Naive thymus-derived CD4-positive, alpha-beta T cell (primary cell): Measurements from ENCODE around the gene METAP2. TPM values are rescaled to one million over a fixed set of nuclear protein-coding genes. Genes with fewer than 3 reads are reported as not detected.

ENCODE experiments used
- ATAC-seq: fragments of 150-1000 bp; cut with Tn5 transposase; 2 replicates; pipeline ENCODE4 v1.10.0; 2021; ENCODE audit warnings: mild to moderate bottlenecking, moderate library complexity
- CTCF ChIA-PET: fragments of 350-600 bp; sonication (Branson Sonifier 250); formaldehyde crosslinking; loops from one replicate; lab custom pipeline; 2021; ENCODE audit warnings: antibody characterized with exemption; lab: Charles Lee
- POLR2A ChIA-PET: fragments of 350-600 bp; sonication (Branson Sonifier 250); formaldehyde crosslinking; loops from one replicate; lab custom pipeline; 2021; ENCODE audit warnings: antibody characterized with exemption, inconsistent platforms; lab: Charles Lee
- DNase-seq, 9 donors: peaks; one replicate each; pipeline versions ENCODE4 v3.0.0 to v3.0.0-alpha.2; 2020 to 2022; ENCODE audit warnings: mixed read lengths in 1 of 9
- H3K27ac ChIP-seq: one replicate; pipeline ENCODE4 v1.7.0; 2013; ENCODE audit warnings: mild to moderate bottlenecking, low read depth, low read length, moderate library complexity
- H3K27me3 ChIP-seq, 2 donors: one replicate each; pipeline ENCODE4 v1.7.0; 2013; ENCODE audit warnings: low read length in 2 of 2, mild to moderate bottlenecking in 2 of 2, moderate library complexity in 2 of 2; ENCODE audit not compliant: control insufficient read depth in 2 of 2, insufficient read depth in 2 of 2
- H3K36me3 ChIP-seq, 3 experiments: 1 replicate in 2 of 3; 2 replicates in 1 of 3; pipeline ENCODE4 v1.7.0; 2013; ENCODE audit warnings: low read length in 3 of 3, mild to moderate bottlenecking in 3 of 3, moderate library complexity in 1 of 3; ENCODE audit not compliant: insufficient read depth in 3 of 3, control insufficient read depth in 2 of 3
- H3K4me1 ChIP-seq, 2 donors: one replicate each; pipeline ENCODE4 v1.7.0; 2013; ENCODE audit warnings: low read length in 2 of 2, mild to moderate bottlenecking in 2 of 2, moderate library complexity in 1 of 2; ENCODE audit not compliant: control insufficient read depth in 2 of 2, insufficient read depth in 2 of 2
- H3K4me3 ChIP-seq: 2 replicates; pipeline ENCODE4 v1.7.0; 2013; ENCODE audit warnings: mild to moderate bottlenecking, low read length
- H3K9me3 ChIP-seq, 3 experiments: 1 replicate in 2 of 3; 2 replicates in 1 of 3; pipeline ENCODE4 v1.7.0; 2013; ENCODE audit warnings: low read length in 3 of 3; ENCODE audit not compliant: control insufficient read depth in 2 of 3
- H3K27ac Mint-ChIP-seq, 9 donors: one replicate each; pipeline ENCODE4 v1.8.0; 2020 to 2022; ENCODE audit warnings: mixed read lengths in 9 of 9, mild to moderate bottlenecking in 8 of 9, moderate library complexity in 5 of 9, inconsistent platforms in 2 of 9
- H3K27me3 Mint-ChIP-seq, 5 donors: one replicate each; pipeline ENCODE4 v1.8.0; 2021 to 2022; ENCODE audit warnings: mixed read lengths in 5 of 5, mild to moderate bottlenecking in 1 of 5
- H3K36me3 Mint-ChIP-seq, 5 donors: one replicate each; pipeline ENCODE4 v1.8.0; 2020 to 2022; ENCODE audit warnings: mixed read lengths in 5 of 5, mild to moderate bottlenecking in 3 of 5, inconsistent platforms in 1 of 5
- H3K4me1 Mint-ChIP-seq, 7 donors: one replicate each; pipeline ENCODE4 v1.8.0; 2020 to 2022; ENCODE audit warnings: mixed read lengths in 7 of 7, mild to moderate bottlenecking in 3 of 7, inconsistent platforms in 1 of 7
- H3K4me3 Mint-ChIP-seq, 10 donors: one replicate each; pipeline ENCODE4 v1.8.0; 2020 to 2022; ENCODE audit warnings: mild to moderate bottlenecking in 10 of 10, mixed read lengths in 10 of 10, moderate library complexity in 6 of 10, inconsistent platforms in 2 of 10
- H3K9me3 Mint-ChIP-seq, 11 donors: one replicate each; pipeline ENCODE4 v1.8.0; 2020 to 2022; ENCODE audit warnings: mixed read lengths in 11 of 11, mild to moderate bottlenecking in 4 of 11, inconsistent platforms in 1 of 11, moderate library complexity in 1 of 11
- intact Hi-C, 2 donors: fragments of 100-400 bp; cut with micrococcal nuclease; formaldehyde crosslinking; loops; one replicate each; pipeline ENCODE4 v1.15.1; 2023
- polyA plus RNA-seq, 2 donors: library from polyadenylated mRNA; unstranded; fragments of 300-500 nt; fragmentation: Illumina TruSeq; gene quantifications; one replicate each; pipeline ENCODE4 v1.2.3, GENCODE V29; 2021
- total RNA-seq, 6 experiments: library from RNA in 5 of 6; stranded (reverse) in 5 of 6; gene quantifications; 1 replicate in 5 of 6; 2 replicates in 1 of 6; pipeline ENCODE4 v1.2.3 and lab custom pipeline; 2021 to 2026

METAP2 gene
- total and polyA plus RNA-seq, 7 experiments from 2014 or later, result 37.8 to 79.9 (median 50.2) TPM

- intact Hi-C loops, result no loop called here
- no peak overlapping the region for H3K27ac ChIP-seq
- no peak overlapping the region for H3K4me3 Mint-ChIP-seq
- no peaks in the 10 kb centered on the region for H3K27me3 Mint-ChIP-seq
- no peak overlapping the region for H3K4me3 ChIP-seq
- H3K9me3 Mint-ChIP-seq, result peaks cover 0 to 3% (median 0%) of the 10 kb centered on the region in 11 donors
- ChIA-PET CTCF (no interaction called here), POLR2A (interaction anchor here (0.6 kb wide), 1 partner anchor 24 kb away, joined by 3 read pairs; no protein-coding TSS in a partner anchor)
- H3K9me3 ChIP-seq, result no peaks in the 10 kb centered on the region
- H3K27ac Mint-ChIP-seq, result peak overlapping the region in 1 of 9 donors; percentile 50
- DNase-seq, result no peak
- H3K36me3 Mint-ChIP-seq, result peaks cover 17 to 55% (median 49%) of the 10 kb centered on the region in 5 donors
- H3K4me1 Mint-ChIP-seq, result peaks cover 0 to 24% (median 16%) of the 10 kb centered on the region in 7 donors
- no peak for ATAC-seq
- peaks cover 9 to 48% (median 10%) of the 10 kb centered on the region in 3 experiments for H3K36me3 ChIP-seq
- H3K27me3 ChIP-seq, result no peaks in the 10 kb centered on the region
- no peaks in the 10 kb centered on the region for H3K4me1 ChIP-seq
Measured at GRCh38 chr12:95497031-95497430, 23.1 kb downstream of the METAP2 start.

DNA sequence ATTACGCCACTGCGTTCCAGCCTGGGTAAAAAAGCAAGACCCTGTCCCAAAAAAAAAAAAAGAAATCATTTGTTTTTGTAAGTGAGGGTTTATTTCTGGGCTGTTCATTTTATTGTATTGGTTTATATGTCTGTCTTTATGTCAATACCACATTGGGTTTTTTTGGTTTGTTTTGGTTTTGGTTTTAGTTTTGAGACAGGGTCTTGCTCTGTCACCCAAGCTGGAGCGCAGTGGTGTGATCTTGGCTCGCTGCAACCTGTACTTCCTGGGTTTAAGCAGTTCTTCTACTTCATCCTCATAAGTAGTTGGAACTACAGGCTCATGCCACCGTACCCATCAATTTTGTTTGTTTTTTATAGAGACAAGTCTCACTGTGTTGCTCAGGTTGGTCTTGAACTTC lies 25.0 kb downstream of the METAP2 start:
- CTCF ChIA-PET, result interaction anchor here (1.2 kb wide), 1 partner anchor 10 kb away, joined by 4 read pairs; no protein-coding TSS in a partner anchor
- Mint-ChIP-seq H3K27me3 (no peaks in the 10 kb centered on the region), H3K4me3 (no peak overlapping the region), H3K27ac (peak overlapping the region in 3 of 9 donors; percentile 17 to 53 (median 24)), H3K36me3 (peaks cover 17 to 71% (median 63%) of the 10 kb centered on the region in 5 donors), H3K4me1 (peaks cover 3 to 36% (median 25%) of the 10 kb centered on the region in 7 donors), H3K9me3 (peaks cover 0 to 3% (median 0%) of the 10 kb centered on the region in 11 donors)
- no peak for DNase-seq
- H3K27ac ChIP-seq, result no peak overlapping the region
- intact Hi-C loops, result no loop called here
- H3K4me1 ChIP-seq, result no peaks in the 10 kb centered on the region
- ATAC-seq, result no peak
- H3K9me3 ChIP-seq, result no peaks in the 10 kb centered on the region
- POLR2A ChIA-PET, result interaction anchor here (1.5 kb wide), 1 partner anchor 22 kb away, joined by 5 read pairs; no protein-coding TSS in a partner anchor
- no peak overlapping the region for H3K4me3 ChIP-seq
- H3K36me3 ChIP-seq, result peaks cover 10 to 53% (median 18%) of the 10 kb centered on the region in 3 experiments
- no peaks in the 10 kb centered on the region for H3K27me3 ChIP-seq

DNA sequence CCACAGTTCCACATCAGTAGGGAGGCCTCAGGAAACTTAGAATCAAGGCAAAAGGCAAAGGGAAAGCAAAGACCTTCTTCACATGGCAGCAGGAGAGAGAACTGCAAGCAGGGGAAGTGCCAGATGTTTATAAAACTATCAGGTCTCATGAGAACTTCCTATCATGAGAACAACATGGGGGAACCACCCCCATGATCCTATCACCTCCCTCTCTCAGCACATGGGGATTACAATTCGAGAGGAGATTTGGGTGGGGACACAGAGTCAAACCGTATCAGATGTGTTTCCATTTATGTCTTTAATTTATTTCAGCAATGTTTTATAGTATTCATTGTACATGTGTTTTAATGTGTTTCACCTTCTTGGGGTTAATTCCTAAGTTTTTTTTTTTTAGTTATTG lies 25.8 kb downstream of the METAP2 start:
- Mint-ChIP-seq H3K4me1 (peaks cover 3 to 36% (median 23%) of the 10 kb centered on the region in 7 donors), H3K36me3 (peaks cover 17 to 73% (median 64%) of the 10 kb centered on the region in 5 donors), H3K9me3 (peaks cover 0 to 3% (median 0%) of the 10 kb centered on the region in 11 donors), H3K27me3 (no peaks in the 10 kb centered on the region), H3K4me3 (no peak overlapping the region), H3K27ac (peak overlapping the region in 5 of 9 donors; percentile 17 to 89 (median 45))
- Histone ChIP-seq H3K27me3 (no peaks in the 10 kb centered on the region), H3K4me1 (no peaks in the 10 kb centered on the region), H3K4me3 (no peak overlapping the region), H3K36me3 (peaks cover 18 to 61% (median 25%) of the 10 kb centered on the region in 3 experiments), H3K9me3 (no peaks in the 10 kb centered on the region), H3K27ac (no peak overlapping the region)
- ChIA-PET CTCF (no interaction called here), POLR2A (no interaction called here)
- DNase-seq, result no peak
- ATAC-seq, result no peak
- intact Hi-C loops, result no loop called here

DNA sequence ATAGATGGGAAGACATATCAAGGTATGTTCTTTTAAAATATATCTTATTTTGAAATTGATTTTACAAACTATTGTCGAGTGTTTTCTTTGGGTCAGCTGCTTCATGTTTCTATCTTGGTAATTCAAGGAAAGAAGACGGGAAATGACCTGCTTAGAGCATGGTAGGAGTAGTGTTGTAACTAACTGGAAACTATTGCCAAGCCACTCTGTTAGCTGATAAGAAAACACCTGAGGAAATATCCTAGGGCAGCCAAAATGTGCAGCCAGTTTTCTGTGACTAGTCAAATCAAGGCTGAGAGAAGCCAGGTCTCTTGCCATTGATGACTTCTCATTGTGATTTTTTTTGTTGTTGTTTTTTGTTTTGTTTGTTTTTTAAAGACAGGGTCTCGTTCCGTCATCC lies 30.2 kb downstream of the METAP2 start:
- peak overlapping the region in 4 of 9 donors; percentile 24 to 68 (median 43) for H3K27ac Mint-ChIP-seq
- intact Hi-C loops, result no loop called here

DNA sequence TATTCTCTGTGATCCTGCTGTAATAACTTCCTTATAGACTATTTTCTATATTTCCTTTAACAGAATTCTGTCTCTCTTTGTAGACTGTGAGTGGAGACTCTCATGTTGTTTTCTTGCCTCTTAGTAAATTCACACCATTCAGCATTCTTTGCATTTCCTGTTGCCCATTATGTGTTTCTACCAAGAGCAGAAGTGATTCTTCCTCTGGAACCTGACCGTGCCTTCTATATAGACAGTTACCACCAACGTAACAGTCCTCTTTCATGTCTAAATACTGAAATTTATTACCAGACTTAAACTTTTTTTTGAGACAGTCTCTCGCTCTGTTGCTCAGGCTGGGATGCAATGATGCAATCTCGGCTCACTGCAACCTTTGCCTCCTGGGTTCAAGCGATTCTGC lies 31.1 kb downstream of the METAP2 start:
- Mint-ChIP-seq H3K27me3 (no peaks in the 10 kb centered on the region), H3K36me3 (peaks cover 6 to 59% (median 46%) of the 10 kb centered on the region in 5 donors), H3K4me3 (no peak overlapping the region), H3K27ac (peak overlapping the region in 4 of 9 donors; percentile 2 to 71 (median 52)), H3K9me3 (peaks cover 0 to 3% (median 0%) of the 10 kb centered on the region in 11 donors), H3K4me1 (peaks cover 7 to 34% (median 22%) of the 10 kb centered on the region in 7 donors)
- Histone ChIP-seq H3K27ac (no peak overlapping the region), H3K4me3 (no peak overlapping the region), H3K4me1 (no peaks in the 10 kb centered on the region), H3K27me3 (no peaks in the 10 kb centered on the region), H3K9me3 (no peaks in the 10 kb centered on the region), H3K36me3 (peaks cover 15 to 62% (median 40%) of the 10 kb centered on the region in 3 experiments)
- DNase-seq (no peak), ATAC-seq (no peak)
- intact Hi-C loops, result no loop called here
- ChIA-PET CTCF (no interaction called here), POLR2A (no interaction called here)

More for the DNA sequence above, 30.2 kb downstream of the METAP2 start:
- H3K36me3 ChIP-seq, result peaks cover 15 to 67% (median 41%) of the 10 kb centered on the region in 3 experiments
- no peak for DNase-seq
- H3K36me3 Mint-ChIP-seq, result peaks cover 11 to 62% (median 52%) of the 10 kb centered on the region in 5 donors
- no peaks in the 10 kb centered on the region for H3K9me3 ChIP-seq
- CTCF ChIA-PET, result no interaction called here
- H3K27ac ChIP-seq, result no peak overlapping the region
- peaks cover 0 to 3% (median 0%) of the 10 kb centered on the region in 11 donors for H3K9me3 Mint-ChIP-seq
- H3K27me3 Mint-ChIP-seq, result no peaks in the 10 kb centered on the region
- POLR2A ChIA-PET, result no interaction called here
- H3K4me1 Mint-ChIP-seq, result peaks cover 7 to 37% (median 22%) of the 10 kb centered on the region in 7 donors
- H3K27me3 ChIP-seq, result no peaks in the 10 kb centered on the region
- ATAC-seq, result no peak
- H3K4me3 ChIP-seq, result no peak overlapping the region
- no peaks in the 10 kb centered on the region for H3K4me1 ChIP-seq
- no peak overlapping the region for H3K4me3 Mint-ChIP-seq

- no peaks in the 10 kb centered on the region for H3K9me3 ChIP-seq
- H3K4me3 ChIP-seq, result no peak overlapping the region
- Mint-ChIP-seq H3K36me3 (peaks cover 8 to 65% (median 46%) of the 10 kb centered on the region in 5 donors), H3K9me3 (no peaks in the 10 kb centered on the region), H3K27ac (peak overlapping the region in 1 of 9 donors; percentile 24), H3K4me1 (peaks cover 8 to 32% (median 16%) of the 10 kb centered on the region in 7 donors), H3K27me3 (no peaks in the 10 kb centered on the region), H3K4me3 (no peak overlapping the region)
- intact Hi-C loops, result no loop called here
- DNase-seq (no peak), ATAC-seq (no peak)
- ChIA-PET POLR2A (no interaction called here), CTCF (no interaction called here)
- H3K27me3 ChIP-seq, result no peaks in the 10 kb centered on the region
- no peaks in the 10 kb centered on the region for H3K4me1 ChIP-seq
- H3K27ac ChIP-seq, result no peak overlapping the region
- peaks cover 20 to 80% (median 35%) of the 10 kb centered on the region in 3 experiments for H3K36me3 ChIP-seq
Measured at GRCh38 chr12:95506707-95507523, 33.0 kb downstream of the METAP2 start.
